ENCODE data around the gene SYNE4. TPM values are rescaled to one million over a fixed set of nuclear protein-coding genes. Genes with fewer than 3 reads are reported as not detected.

SYNE4 gene
- total and polyA plus RNA-seq, 9 of the 15 experiments (the other 6 are each of a cell fraction or from before 2014, with no cell fraction given), result 0.03 to 0.65 (median 0.29) TPM

- CTCF ChIA-PET (ENCODE audit: low intra/inter-chr PET ratio), result no interaction called here
- in situ Hi-C loops (cut with MboI), result no loop called here
- Histone ChIP-seq H3K9me3 (replicated peaks; ENCODE audit: control insufficient read depth, insufficient read depth, low read depth, low read length) (no peaks in the 10 kb centered on the region), H3K4me1 (replicated peaks in 1 of 2; ENCODE audit: control insufficient read depth in 2 of 2, insufficient read depth in 2 of 2, low read length in 2 of 2) (peaks cover 5 to 23% of the 10 kb centered on the region in 2 experiments; a peak in 3 of 5 replicates), H3K27me3 (ENCODE audit: control insufficient read depth in 2 of 2, insufficient read depth in 2 of 2, low read length in 2 of 2) (no peaks in the 10 kb centered on the region), H3K79me2 (ENCODE audit: control insufficient read depth, insufficient read depth, low read length) (peaks cover 19% of the 10 kb centered on the region), H3K4me2 (ENCODE audit: insufficient read depth, low read length) (no peak overlapping the region), H3K9ac (ENCODE audit: insufficient read depth in 1 of 2, low read depth in 2 of 2, low read length in 2 of 2) (peak overlapping the region in 1 of 2 experiments; percentile 73; a peak in 1 of 4 replicates), H3K4me3 (no peak overlapping the region), H3K27ac (ENCODE audit: extremely low read depth, low read depth, low read length) (no peak overlapping the region), H3K36me3 (ENCODE audit: control insufficient read depth, insufficient read depth, low read length) (no peaks in the 10 kb centered on the region), H2AFZ (ENCODE audit: low read depth, low read length) (no peak overlapping the region), H4K20me1 (replicated peaks; ENCODE audit: control insufficient read depth, insufficient read depth, low read length) (no peaks in the 10 kb centered on the region), H3K9me1 (ENCODE audit: control insufficient read depth, insufficient read depth, low read length) (no peaks in the 10 kb centered on the region)
- ATAC-seq, result no peak
- TF ChIP-seq PBX2 (CRISPR knock-in tag; IDR thresholded peaks at IDR 0.05; ENCODE audit: low read depth), result no peak
- TF ChIP-seq PBX2 (tag; conservative IDR thresholded peaks at IDR 0.05; ENCODE audit: low read depth), result 0 out of 2 replicates have a peak, but pooled peaks have one; percentile 43
- TF ChIP-seq HMGXB4 (CRISPR knock-in tag; IDR thresholded peaks at IDR 0.05), result no peak
- TF ChIP-seq PKNOX1 (IDR thresholded peaks at IDR 0.05), result peak; percentile 91
- BruUV-seq (replicated peaks), result no TSS peak
- DNase-seq (ENCODE audit: extremely low read depth in 1 of 4, low spot score in 3 of 4), result no peak
- POLR2A ChIA-PET, result no interaction called here
- FAIRE-seq, result no peak
- WGBS (ENCODE audit: insufficient coverage, low coverage, missing lambda C conversion rate), result 83% methylated on average over 4 of the region's 4 CpGs
- intact Hi-C loops (cut with micrococcal nuclease), result loop anchor here (1.0 to 5.0 kb wide), 2 partner anchors 37 to 54 kb away; partner anchors contain the start of genes ALKBH6 and SDHAF1
Observed at GRCh38 chr19:36051637-36052036, 43.0 kb upstream of the SYNE4 start.

Measured in K562 (cell line).